Measurements from ENCODE around the gene CACHD1. TPM values are rescaled to one million over a fixed set of nuclear protein-coding genes. Genes with fewer than 3 reads are reported as not detected.

Gene CACHD1
- polyA plus RNA-seq, 2 of the 4 experiments (the other 2 are of a cell fraction), result 0.72 to 1.6 TPM

- TF ChIP-seq EHMT2 (IDR thresholded peaks at IDR 0.05; ENCODE audit: low read depth) (no peak), ELK1 (IDR thresholded peaks at IDR 0.05; ENCODE audit: low read depth, low read length) (no peak), HDAC2 (IDR thresholded peaks at IDR 0.05) (no peak), HMGXB4 (CRISPR knock-in tag; IDR thresholded peaks at IDR 0.05; ENCODE audit: borderline replicate concordance) (no peak)
These were observed 57.2 kb downstream of the CACHD1 start (continued) for GRCh38 chr1:64527165-64527564.

GRCh38 chr1:64527786-64528185, 57.9 kb downstream of the CACHD1 start:
- ATAC-seq (no peak), DNase-seq (ENCODE audit: low read depth in 1 of 2, low spot score in 1 of 2) (no peak), FAIRE-seq (no peak)
- Histone ChIP-seq H3K4me2 (no peak overlapping the region), H3K27ac (no peak overlapping the region), H3K4me1 (no peaks in the 10 kb centered on the region), H3K9me3 (no peaks in the 10 kb centered on the region), H3K4me3 (no peak overlapping the region)
- CTCF ChIA-PET, result no interaction called here
- TF ChIP-seq RFX5 (IDR thresholded peaks at IDR 0.05), result no peak
- no peak for TF ChIP-seq NR3C1 (IDR thresholded peaks at IDR 0.05)
- no peak for TF ChIP-seq TP53 (CRISPR knock-in tag; IDR thresholded peaks at IDR 0.05)
- no peak for TF ChIP-seq MAFK (IDR thresholded peaks at IDR 0.05; ENCODE audit: partially characterized antibody)
- no peak for TF ChIP-seq CHD4 (IDR thresholded peaks at IDR 0.05; ENCODE audit: borderline replicate concordance)
- TF ChIP-seq FOSB (CRISPR knock-in tag; IDR thresholded peaks at IDR 0.05), result no peak
- TF ChIP-seq CTCF (IDR thresholded peaks at IDR 0.05), result no peak
- no peak for TF ChIP-seq SREBF2 (IDR thresholded peaks at IDR 0.05)
- TF ChIP-seq JUN (IDR thresholded peaks at IDR 0.05), result no peak
- TF ChIP-seq EHF (CRISPR knock-in tag; IDR thresholded peaks at IDR 0.05), result no peak
- POLR2A ChIA-PET, result no interaction called here

- ATAC-seq, result no peak
- Histone ChIP-seq H3K27ac (no peak overlapping the region), H3K4me3 (no peak overlapping the region), H3K4me1 (no peaks in the 10 kb centered on the region), H3K9me3 (no peaks in the 10 kb centered on the region), H3K4me2 (no peak overlapping the region)
- no peak for FAIRE-seq
- CTCF ChIA-PET, result interaction anchor here (1.0 to 1.6 kb wide), 2 partner anchors 10 to 14 kb away, joined by 3 to 6 read pairs; no protein-coding TSS in a partner anchor
- POLR2A ChIA-PET, result no interaction called here
- DNase-seq (ENCODE audit: low read depth in 1 of 2, low spot score in 1 of 2), result no peak
- no peak for TF ChIP-seq CEBPB (IDR thresholded peaks at IDR 0.05)
- no peak for TF ChIP-seq HOXB5 (CRISPR knock-in tag; IDR thresholded peaks at IDR 0.05)
- TF ChIP-seq ELK1 (IDR thresholded peaks at IDR 0.05; ENCODE audit: low read depth, low read length), result no peak
- no peak for TF ChIP-seq POLR2AphosphoS2 (conservative IDR thresholded peaks at IDR 0.05; ENCODE audit: low read length)
- TF ChIP-seq HES2 (IDR thresholded peaks at IDR 0.05), result no peak
- TF ChIP-seq CHD2 (IDR thresholded peaks at IDR 0.05; ENCODE audit: low read length, partially characterized antibody), result no peak
- TF ChIP-seq PHF8 (IDR thresholded peaks at IDR 0.05; ENCODE audit: borderline replicate concordance, low read depth), result no peak
- TF ChIP-seq FOXS1 (CRISPR knock-in tag; IDR thresholded peaks at IDR 0.05), result no peak
- no peak for TF ChIP-seq RARB (CRISPR knock-in tag; IDR thresholded peaks at IDR 0.05)
- no peak for TF ChIP-seq GATA3 (IDR thresholded peaks at IDR 0.05; ENCODE audit: borderline replicate concordance)
- no peak for TF ChIP-seq ZSCAN20 (CRISPR knock-in tag; IDR thresholded peaks at IDR 0.05)
- TF ChIP-seq SREBF2 (IDR thresholded peaks at IDR 0.05), result no peak
These were observed 61.2 kb downstream of the CACHD1 start for GRCh38 chr1:64530969-64531692.
